ENCODE data around the gene CORO1C.

CORO1C gene

GRCh38 chr12:108599948-108600701 lies 131.2 kb downstream of the CORO1C start:
- DNase-seq (ENCODE audit: low read depth in 2 of 2): no peak

DNA sequence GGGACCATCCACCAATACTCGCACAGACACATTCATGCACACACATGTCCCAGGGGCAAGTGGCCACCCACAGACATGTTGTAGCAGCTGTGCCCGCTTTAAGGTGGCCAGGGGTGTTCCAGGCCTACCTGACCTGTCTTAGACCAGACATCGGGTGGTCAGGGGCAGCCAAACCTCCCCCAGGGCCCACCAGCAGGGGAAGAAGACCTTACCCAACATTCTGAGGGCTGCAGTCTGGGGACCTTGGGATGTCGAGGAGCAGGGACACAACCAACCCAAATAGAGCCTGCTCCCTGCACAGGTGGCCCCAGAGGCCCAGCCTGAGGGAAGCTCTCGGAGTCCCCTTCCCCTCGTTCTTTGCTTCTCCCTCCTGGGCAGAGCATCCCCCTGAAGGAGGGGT lies 131.8 kb downstream of the CORO1C start:
- no peak for DNase-seq (ENCODE audit: low read depth in 2 of 2)

DNA sequence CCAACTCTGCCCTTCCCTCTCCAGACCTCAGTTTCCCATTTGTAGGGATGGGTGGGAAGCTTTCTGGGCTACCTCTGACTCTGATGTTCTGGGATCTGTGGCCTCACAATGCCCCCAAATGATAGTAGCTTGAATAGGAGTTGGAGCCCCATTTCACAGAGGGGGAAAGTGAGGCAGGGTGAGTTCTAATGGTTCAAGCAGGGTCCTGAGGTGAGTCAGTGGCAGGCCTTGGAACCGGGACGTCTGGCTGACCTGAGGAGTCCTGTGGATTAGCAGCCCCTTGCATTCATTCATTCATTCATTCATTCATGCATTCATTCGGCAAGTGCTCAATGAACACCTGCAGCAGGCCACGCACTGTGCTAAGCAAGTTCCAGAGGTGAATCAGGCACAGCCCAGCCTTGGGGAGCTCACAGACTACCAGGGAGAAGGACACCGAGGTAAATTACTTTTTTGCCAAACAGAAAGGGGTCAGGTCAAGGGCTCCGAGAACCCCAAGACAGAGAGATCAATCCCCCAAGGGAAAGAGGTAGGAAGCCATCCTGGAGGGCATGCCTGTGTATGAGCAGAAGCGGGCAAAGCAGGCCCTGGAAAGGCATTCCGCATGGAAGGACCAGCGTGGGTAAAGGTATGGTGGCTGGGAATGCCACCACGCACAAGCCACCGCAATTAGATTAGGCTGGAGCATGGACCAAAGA lies 132.6 kb downstream of the CORO1C start:
- DNase-seq (ENCODE audit: low read depth in 2 of 2): no peak

- no peak for DNase-seq (ENCODE audit: low read depth in 2 of 2)
Measured at GRCh38 chr12:108597559-108598471, 133.5 kb downstream of the CORO1C start, which contains the start of gene TMEM119. TMEM119 (minus strand) TSS chr12:108598084; CDS start chr12:108592383, 5,701 bp downstream.

DNA sequence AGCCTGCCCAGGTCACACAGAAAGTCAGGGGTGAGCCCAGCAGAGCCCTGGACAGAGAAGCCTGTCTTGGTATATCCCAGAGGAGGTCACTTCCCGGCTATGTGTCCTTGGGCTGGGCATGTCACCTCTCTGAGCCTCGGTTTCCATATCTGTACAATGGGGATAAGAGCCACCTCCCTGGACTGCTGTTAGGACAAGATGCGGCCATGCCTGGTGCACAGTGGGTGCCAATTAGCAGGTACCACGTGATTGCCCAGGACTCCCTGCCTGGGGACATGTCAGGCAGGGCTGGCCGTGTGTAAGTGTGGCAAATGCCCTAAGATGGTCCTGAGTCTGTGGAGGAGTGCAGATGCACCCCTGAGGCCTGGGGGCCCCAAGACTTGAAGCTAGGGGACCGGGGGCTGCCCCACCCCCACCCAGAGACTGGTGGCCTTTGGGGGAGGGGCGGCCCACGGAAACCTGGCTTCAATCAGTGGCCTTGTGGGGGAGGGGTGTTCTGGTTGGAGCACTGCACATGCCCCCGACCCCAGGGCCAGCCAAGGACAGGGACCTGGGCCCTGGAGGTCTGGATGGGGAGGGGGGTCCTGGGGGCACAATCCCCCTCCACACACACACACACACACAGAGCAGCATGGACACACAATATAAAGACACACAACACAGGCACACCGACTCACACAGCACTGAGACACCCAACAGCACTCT lies 134.3 kb downstream of the CORO1C start:
- DNase-seq (ENCODE audit: low read depth in 2 of 2): no peak

GRCh38 chr12:108595711-108596647 lies 135.3 kb downstream of the CORO1C start:
- DNase-seq (ENCODE audit: low read depth in 2 of 2): no peak

Measured in stimulated activated CD8-positive, alpha-beta memory T cell treated with anti-CD3 and anti-CD28 coated beads, Interleukin-15, amount 100 ng/mL, for 48 hours (primary cell).